ENCODE results near the gene ZSCAN22.
A peak's percentile ranks its signal among the peaks of the same experiment; 100 is the strongest.

Gene ZSCAN22

DNA sequence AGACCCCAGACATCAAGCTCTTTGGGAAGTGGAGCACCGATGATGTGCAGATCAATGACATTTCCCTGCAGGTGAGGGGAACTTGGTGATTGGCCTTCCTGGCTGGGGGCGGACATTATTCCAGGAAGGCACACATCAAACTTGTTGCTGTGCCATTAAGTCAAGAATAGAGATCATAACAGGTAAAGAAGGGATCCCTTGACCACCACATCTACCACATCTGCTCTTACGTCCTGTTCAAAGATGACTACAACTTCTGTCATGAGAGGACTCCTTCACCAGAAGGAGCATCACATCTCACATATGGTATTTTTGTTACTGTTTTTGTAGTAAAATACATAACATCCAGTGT lies 61.4 kb downstream of the ZSCAN22 start:
- peak overlapping the region; percentile 92 for H3K4me3 Mint-ChIP-seq
- H3K27me3 Mint-ChIP-seq: no peaks in the 10 kb centered on the region
- H3K36me3 Mint-ChIP-seq: peaks cover 36% of the 10 kb centered on the region
- peaks cover 37% of the 10 kb centered on the region for H3K4me1 Mint-ChIP-seq
- H3K27ac Mint-ChIP-seq: peak overlapping the region; percentile 97
- no peaks in the 10 kb centered on the region for H3K9me3 Mint-ChIP-seq
- no peak for ATAC-seq

Data from stimulated activated memory B cell treated with anti-CD40 and anti-IgM and Interleukin-4, amounts not matched to agents 10 μg/mL and 1 μg/mL and 100 μg/mL, for 72 hours (primary cell).